ENCODE data around the gene LGALS4.
"Not testable (repeated sequence)": the region's sequence is repeated elsewhere in the genome, so short reads cannot be mapped to it uniquely, and the experiment has no call there.

GRCh38 chr19:38770949-38771275 lies 41.8 kb downstream of the LGALS4 start:
- TF ChIP-seq CTCF (IDR thresholded peaks at IDR 0.05; ENCODE audit: borderline replicate concordance, extremely low read depth, low read length, poor library complexity, severe bottlenecking); EZH2 (IDR thresholded peaks at IDR 0.05; ENCODE audit: borderline replicate concordance, low read depth, low read length, severe bottlenecking): not testable (repeated sequence)

Data from DND-41 (cell line).